ENCODE data around the gene COL8A1. TPM values are rescaled to one million over a fixed set of nuclear protein-coding genes. Genes with fewer than 3 reads are reported as not detected.

Gene COL8A1
- total RNA-seq, 1 donor from 2014 or later = 3,403 TPM

DNA sequence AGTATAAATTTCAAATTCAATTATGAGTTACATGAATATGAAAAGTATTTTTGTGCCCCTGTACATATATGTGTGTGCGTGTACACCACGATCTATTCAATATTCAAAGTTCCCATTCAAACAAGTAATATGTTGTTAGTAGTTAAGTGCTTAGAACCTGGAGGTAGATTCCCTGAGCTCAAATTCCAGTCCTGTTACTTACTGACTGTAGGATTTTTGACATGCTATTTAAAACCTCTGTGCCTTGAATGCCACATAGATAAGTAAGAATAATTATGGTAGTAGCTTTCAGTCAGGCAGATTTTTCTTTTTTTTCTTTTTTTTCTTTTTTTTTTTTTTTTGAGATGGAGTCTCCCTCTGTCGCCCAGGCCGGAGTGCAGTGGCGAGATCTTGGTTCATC, 126.0 kb downstream of the COL8A1 start:
- Mint-ChIP-seq H3K9me3 (ENCODE audit: unreplicated experiment) (no peaks in the 10 kb centered on the region), H3K36me3 (ENCODE audit: unreplicated experiment) (peaks cover 57% of the 10 kb centered on the region), H3K4me1 (ENCODE audit: unreplicated experiment) (peaks cover 82% of the 10 kb centered on the region), H3K27ac (ENCODE audit: unreplicated experiment) (peak overlapping the region; percentile 79), H3K27me3 (ENCODE audit: unreplicated experiment) (no peaks in the 10 kb centered on the region), H3K4me3 (ENCODE audit: unreplicated experiment) (no peak overlapping the region)
- DNase-seq (ENCODE audit: extremely low spot score, unreplicated experiment) = no peak
- TF ChIP-seq, protein P1, sequence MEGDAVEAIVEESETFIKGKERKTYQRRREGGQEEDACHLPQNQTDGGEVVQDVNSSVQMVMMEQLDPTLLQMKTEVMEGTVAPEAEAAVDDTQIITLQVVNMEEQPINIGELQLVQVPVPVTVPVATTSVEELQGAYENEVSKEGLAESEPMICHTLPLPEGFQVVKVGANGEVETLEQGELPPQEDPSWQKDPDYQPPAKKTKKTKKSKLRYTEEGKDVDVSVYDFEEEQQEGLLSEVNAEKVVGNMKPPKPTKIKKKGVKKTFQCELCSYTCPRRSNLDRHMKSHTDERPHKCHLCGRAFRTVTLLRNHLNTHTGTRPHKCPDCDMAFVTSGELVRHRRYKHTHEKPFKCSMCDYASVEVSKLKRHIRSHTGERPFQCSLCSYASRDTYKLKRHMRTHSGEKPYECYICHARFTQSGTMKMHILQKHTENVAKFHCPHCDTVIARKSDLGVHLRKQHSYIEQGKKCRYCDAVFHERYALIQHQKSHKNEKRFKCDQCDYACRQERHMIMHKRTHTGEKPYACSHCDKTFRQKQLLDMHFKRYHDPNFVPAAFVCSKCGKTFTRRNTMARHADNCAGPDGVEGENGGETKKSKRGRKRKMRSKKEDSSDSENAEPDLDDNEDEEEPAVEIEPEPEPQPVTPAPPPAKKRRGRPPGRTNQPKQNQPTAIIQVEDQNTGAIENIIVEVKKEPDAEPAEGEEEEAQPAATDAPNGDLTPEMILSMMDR (IDR thresholded peaks at IDR 0.05) = no peak

DNA sequence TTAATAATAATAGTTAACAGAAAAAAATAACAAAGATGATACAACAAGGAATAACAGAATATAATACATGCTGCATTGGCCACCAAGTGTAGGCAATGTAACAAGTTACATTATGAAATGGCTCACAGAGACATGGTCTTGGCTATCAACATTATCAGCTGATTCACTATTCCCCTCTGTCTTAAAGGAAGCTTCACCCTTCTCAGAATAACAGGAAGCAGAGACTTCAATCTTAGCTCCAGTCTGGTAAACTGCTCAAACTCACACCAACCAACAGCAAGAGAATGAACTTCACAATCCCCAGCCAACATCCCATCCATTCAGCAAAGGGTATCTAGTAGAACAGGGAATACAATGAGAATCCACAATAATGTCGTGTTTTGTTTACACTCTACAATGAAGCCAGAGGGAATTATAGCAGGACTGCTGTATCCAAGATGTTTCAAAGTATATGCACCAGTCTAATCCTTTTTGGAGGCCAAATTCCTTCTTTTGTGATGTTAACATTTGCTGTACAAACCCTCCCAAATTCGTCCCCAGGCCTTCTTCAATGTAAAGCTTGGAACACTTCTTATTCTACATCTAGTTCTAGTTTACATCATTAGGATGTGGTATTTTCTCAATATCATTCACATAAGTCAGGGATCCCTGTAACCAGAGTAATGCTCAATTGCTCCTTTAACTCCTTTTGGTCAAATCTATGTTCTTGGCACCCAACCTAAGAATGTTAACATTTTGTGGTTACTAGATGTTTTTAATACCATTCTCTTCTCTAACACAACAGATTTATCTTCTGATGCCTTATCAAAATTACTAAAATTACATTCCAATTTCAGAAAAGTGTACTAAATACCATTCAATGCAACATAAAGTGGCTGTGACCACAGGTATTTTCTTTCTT, 126.9 kb downstream of the COL8A1 start:
- no peak for DNase-seq (ENCODE audit: extremely low spot score, unreplicated experiment)
- peaks cover 75% of the 10 kb centered on the region for H3K4me1 Mint-ChIP-seq (ENCODE audit: unreplicated experiment)
- H3K9me3 Mint-ChIP-seq (ENCODE audit: unreplicated experiment) = no peaks in the 10 kb centered on the region
- no peaks in the 10 kb centered on the region for H3K27me3 Mint-ChIP-seq (ENCODE audit: unreplicated experiment)
- peak overlapping the region; percentile 79 for H3K27ac Mint-ChIP-seq (ENCODE audit: unreplicated experiment)
- peaks cover 58% of the 10 kb centered on the region for H3K36me3 Mint-ChIP-seq (ENCODE audit: unreplicated experiment)
- H3K4me3 Mint-ChIP-seq (ENCODE audit: unreplicated experiment) = no peak overlapping the region
- TF ChIP-seq, protein P1 (IDR thresholded peaks at IDR 0.05) = no peak

DNA sequence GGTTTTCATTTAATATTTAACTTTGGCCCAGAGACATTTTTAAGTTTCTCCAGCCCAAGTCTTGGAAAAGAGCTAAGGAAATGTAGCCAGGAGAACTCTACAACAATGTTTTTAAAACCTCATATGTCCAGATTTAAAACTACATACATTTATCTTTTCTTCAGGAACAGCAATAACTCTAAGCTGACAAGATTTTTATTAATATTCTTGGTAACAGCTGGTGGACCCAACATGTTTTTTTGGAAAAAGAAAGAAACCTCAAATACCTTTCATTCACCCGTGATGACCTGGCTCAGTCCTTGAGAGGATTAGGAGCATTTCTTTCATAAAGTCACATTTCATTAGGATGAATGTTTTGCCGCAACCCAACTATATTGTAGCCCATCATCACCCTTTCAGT, 128.9 kb downstream of the COL8A1 start:
- no peaks in the 10 kb centered on the region for H3K9me3 Mint-ChIP-seq (ENCODE audit: unreplicated experiment)
- no peaks in the 10 kb centered on the region for H3K27me3 Mint-ChIP-seq (ENCODE audit: unreplicated experiment)
- peaks cover 67% of the 10 kb centered on the region for H3K4me1 Mint-ChIP-seq (ENCODE audit: unreplicated experiment)
- no peak for DNase-seq (ENCODE audit: extremely low spot score, unreplicated experiment)
- H3K27ac Mint-ChIP-seq (ENCODE audit: unreplicated experiment) = peak overlapping the region; percentile 84
- no peak overlapping the region for H3K4me3 Mint-ChIP-seq (ENCODE audit: unreplicated experiment)
- TF ChIP-seq, protein P1 (IDR thresholded peaks at IDR 0.05) = no peak
- peaks cover 53% of the 10 kb centered on the region for H3K36me3 Mint-ChIP-seq (ENCODE audit: unreplicated experiment)

DNA sequence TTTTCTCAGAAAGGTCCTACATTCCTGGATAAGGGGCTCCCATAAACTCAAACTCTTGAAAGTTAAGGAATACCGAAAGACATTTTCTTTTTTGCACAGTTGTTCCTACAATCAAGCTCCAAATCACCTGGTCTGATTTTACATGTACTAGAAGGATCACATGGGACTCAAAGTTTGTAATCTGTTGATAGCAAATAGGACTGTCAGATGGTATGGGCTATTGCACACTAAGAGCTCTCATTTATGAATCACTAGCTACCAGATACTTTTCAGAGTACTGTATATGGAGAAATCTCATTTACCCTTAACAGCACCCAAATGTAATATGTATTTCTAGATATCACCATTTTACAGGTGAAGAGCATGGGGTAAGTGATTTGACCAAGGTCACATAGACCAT, 129.7 kb downstream of the COL8A1 start:
- TF ChIP-seq, protein P1 (IDR thresholded peaks at IDR 0.05) = no peak
- Mint-ChIP-seq H3K27me3 (ENCODE audit: unreplicated experiment) (no peaks in the 10 kb centered on the region), H3K4me1 (ENCODE audit: unreplicated experiment) (peaks cover 70% of the 10 kb centered on the region), H3K9me3 (ENCODE audit: unreplicated experiment) (no peaks in the 10 kb centered on the region), H3K4me3 (ENCODE audit: unreplicated experiment) (no peak overlapping the region), H3K27ac (ENCODE audit: unreplicated experiment) (peak overlapping the region; percentile 65), H3K36me3 (ENCODE audit: unreplicated experiment) (peaks cover 56% of the 10 kb centered on the region)
- DNase-seq (ENCODE audit: extremely low spot score, unreplicated experiment) = no peak

DNA sequence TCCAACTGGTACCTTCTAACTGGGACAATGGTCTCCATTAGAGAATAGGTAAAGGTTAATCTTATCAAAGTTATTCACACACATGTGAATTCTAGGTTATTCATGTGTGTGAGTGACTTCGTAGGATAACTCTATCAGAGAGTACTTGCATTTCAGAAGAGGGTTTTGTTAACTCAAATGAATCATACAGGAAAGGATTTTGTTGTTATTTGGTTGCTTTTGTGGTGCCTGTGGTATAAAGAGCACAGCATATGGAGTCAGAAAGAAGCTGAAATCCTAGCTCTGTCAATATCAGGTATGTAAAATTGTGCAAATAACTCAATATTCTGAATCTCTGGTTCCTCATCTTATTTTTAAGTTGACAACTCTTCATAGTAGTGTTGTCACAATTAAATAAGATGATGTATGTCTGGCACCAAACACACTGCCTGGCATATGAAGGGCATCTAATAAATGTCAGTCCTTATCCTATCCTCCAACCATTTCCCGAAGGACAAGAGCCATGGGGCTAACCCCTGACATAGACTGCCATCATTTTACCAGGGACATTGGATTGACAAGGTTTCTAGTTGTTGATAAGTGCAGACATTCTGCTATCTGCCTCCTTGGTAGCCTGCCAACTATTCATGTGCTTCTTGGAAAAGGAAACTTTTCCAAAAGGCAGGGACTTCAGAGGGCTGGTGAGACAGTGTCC, 130.6 kb downstream of the COL8A1 start:
- Mint-ChIP-seq H3K4me3 (ENCODE audit: unreplicated experiment) (no peak overlapping the region), H3K36me3 (ENCODE audit: unreplicated experiment) (peaks cover 51% of the 10 kb centered on the region), H3K27ac (ENCODE audit: unreplicated experiment) (peak overlapping the region; percentile 65), H3K9me3 (ENCODE audit: unreplicated experiment) (no peaks in the 10 kb centered on the region), H3K4me1 (ENCODE audit: unreplicated experiment) (peaks cover 64% of the 10 kb centered on the region), H3K27me3 (ENCODE audit: unreplicated experiment) (no peaks in the 10 kb centered on the region)
- no peak for DNase-seq (ENCODE audit: extremely low spot score, unreplicated experiment)
- TF ChIP-seq, protein P1 (IDR thresholded peaks at IDR 0.05) = no peak
